ENCODE measurements around the gene INPP5F.
"Not testable (repeated sequence)": the region's sequence is repeated elsewhere in the genome, so short reads cannot be mapped to it uniquely, and the experiment has no call there.

Gene INPP5F

DNA sequence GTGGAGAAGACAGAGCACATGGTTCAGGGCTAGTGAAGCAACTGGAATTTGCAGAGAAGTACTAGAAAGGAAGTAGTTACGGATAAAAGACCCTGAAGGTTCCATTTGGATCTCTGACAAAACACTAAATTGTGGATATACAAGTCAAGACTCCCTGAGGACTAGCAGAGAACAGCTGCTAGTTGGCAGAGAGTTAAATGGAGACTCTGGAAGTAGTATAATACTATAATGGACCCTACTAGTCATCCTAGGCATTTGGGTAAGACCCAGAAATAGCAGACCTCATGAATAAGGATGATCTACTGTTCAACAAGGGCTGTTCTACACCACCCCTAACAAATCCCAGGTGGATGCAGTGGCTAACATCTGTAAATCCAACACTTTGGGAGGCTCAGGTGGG lies 127.7 kb downstream of the INPP5F start:
- H3K27ac Mint-ChIP-seq, result no peak overlapping the region

DNA sequence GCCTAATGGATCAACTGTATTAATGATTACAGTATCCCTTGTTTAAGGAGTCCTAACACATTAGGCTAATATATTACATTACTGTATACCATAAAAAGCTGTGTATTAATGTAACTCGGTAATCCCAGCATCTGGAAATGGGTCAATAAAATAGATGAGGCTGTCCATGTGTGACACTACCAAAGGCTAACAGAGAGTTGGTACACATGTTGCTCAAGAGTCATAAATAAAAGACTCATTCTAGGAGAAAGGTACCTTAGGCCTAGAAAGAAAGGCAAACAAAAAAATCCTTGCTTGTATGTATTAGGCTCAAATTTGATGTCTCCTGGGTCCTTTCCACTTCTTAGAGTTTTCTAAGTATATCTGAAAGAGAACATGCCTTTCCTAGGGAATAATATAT lies 132.2 kb downstream of the INPP5F start:
- DNase-seq (ENCODE audit: low spot score), result no peak
- peaks cover 23% of the 10 kb centered on the region for H3K4me1 Mint-ChIP-seq (ENCODE audit: low read depth)
- H3K27ac Mint-ChIP-seq, result no peak overlapping the region
- peaks cover 23% of the 10 kb centered on the region for H3K36me3 Mint-ChIP-seq (ENCODE audit: low read depth)
- H3K27me3 Mint-ChIP-seq (ENCODE audit: low read depth), result no peaks in the 10 kb centered on the region
- H3K9me3 Mint-ChIP-seq, result no peaks in the 10 kb centered on the region
- no peak overlapping the region for H3K4me3 Mint-ChIP-seq

More for the DNA sequence above, 127.7 kb downstream of the INPP5F start:
- Mint-ChIP-seq H3K4me3 (no peak overlapping the region), H3K4me1 (ENCODE audit: low read depth) (peaks cover 2% of the 10 kb centered on the region), H3K9me3 (no peaks in the 10 kb centered on the region), H3K36me3 (ENCODE audit: low read depth) (peaks cover 38% of the 10 kb centered on the region), H3K27me3 (ENCODE audit: low read depth) (no peaks in the 10 kb centered on the region)
- DNase-seq (ENCODE audit: low spot score), result no peak

DNA sequence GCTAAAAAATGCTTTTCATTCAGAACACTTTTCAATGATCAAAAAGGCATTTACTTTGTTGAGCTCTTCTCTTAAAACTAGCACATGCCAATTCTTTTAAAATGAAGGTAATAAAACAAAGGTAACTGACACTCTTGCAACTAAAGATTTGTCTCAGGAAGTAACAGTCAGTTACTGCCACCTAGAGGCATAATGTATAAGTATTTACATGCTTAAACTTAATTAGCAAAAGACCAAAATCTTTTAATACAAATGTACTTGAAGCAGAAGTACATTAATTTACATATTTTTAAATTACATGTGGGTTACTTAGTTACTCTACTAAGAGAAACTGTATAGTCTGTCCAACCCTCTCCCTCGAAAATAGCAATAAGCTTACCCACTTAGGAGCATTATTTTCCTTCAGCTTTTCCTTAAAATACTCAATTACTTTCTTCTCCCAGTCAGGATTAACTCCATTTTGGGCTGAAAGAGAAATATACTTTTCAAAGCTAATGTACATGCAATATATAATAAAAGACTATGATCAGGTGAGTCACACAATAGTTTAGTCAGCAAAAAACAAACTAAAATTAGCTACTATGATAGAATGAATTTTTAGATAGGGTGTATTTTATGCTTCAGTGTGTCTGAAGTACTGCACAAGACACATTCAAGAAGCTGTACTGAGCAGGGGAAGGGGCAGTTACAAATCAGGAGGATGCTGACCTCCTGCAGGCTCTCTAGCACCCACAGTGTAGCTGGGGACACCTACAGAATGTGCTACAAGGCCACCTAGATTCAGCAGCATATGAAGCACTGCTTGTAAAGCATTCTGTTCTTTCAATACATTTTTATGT lies 133.8 kb downstream of the INPP5F start:
- DNase-seq (ENCODE audit: low spot score), result no peak
- Mint-ChIP-seq H3K27ac (no peak overlapping the region), H3K4me3 (no peak overlapping the region), H3K9me3 (peaks cover 10% of the 10 kb centered on the region), H3K27me3 (ENCODE audit: low read depth) (no peaks in the 10 kb centered on the region), H3K4me1 (ENCODE audit: low read depth) (peaks cover 30% of the 10 kb centered on the region), H3K36me3 (ENCODE audit: low read depth) (peaks cover 29% of the 10 kb centered on the region)

DNA sequence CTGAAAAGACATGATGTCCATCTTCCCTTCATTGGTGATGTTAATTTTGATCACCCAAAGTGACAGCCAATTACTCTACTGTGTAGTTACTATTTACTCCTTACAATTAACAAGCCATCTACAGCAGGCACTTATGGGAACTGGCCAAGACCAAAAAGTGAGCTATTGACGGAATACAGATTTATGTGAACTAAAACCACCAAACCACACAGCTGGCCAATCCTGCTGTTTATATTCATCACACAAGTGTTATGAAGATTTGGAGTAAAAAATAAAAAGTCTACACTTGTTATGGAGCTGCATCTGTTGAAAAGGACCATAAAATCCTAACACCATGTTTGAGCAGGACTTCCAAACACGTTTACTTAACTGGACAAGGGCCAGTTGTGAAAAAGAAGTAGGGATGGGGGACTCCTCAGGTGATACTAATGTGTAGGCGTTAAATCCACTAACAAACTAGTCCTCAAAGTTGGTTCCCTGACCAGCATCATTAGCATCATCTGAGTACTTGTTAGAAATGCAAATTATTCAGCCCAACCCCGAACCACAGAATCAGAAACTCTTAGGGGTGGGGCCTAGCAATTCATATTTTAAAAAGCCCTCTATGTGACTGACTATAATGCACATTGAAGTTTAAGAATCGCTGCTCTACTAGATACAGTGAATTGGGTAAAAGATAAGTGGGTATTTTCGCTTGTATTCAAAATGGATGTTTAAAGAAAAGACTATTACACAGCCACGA lies 135.2 kb downstream of the INPP5F start:
- no peak for DNase-seq (ENCODE audit: low spot score)
- Mint-ChIP-seq H3K36me3 (ENCODE audit: low read depth) (peaks cover 33% of the 10 kb centered on the region), H3K4me3 (no peak overlapping the region), H3K9me3 (peaks cover 11% of the 10 kb centered on the region), H3K4me1 (ENCODE audit: low read depth) (peaks cover 34% of the 10 kb centered on the region), H3K27me3 (ENCODE audit: low read depth) (no peaks in the 10 kb centered on the region), H3K27ac (no peak overlapping the region)

DNA sequence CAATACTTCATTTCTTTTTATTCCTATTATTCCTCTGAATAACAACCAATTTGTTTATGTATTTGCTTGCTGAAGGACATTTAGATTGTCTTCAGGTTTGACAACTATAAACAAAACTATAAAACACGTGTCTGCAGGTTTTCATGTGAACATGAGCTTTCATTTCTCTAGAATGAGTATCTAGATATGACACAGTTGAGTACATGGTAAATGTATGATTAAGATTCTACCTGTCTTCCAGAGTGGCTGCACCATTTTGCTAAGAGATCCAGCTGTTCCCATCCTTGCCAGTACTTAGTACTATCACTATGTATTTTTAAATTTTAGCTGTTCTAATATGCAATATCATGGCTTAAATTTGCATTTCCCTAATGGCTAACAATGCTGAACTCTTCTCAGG lies 136.7 kb downstream of the INPP5F start:
- Mint-ChIP-seq H3K27ac (no peak overlapping the region), H3K36me3 (ENCODE audit: low read depth) (peaks cover 29% of the 10 kb centered on the region), H3K4me1 (ENCODE audit: low read depth) (peaks cover 34% of the 10 kb centered on the region)

DNA sequence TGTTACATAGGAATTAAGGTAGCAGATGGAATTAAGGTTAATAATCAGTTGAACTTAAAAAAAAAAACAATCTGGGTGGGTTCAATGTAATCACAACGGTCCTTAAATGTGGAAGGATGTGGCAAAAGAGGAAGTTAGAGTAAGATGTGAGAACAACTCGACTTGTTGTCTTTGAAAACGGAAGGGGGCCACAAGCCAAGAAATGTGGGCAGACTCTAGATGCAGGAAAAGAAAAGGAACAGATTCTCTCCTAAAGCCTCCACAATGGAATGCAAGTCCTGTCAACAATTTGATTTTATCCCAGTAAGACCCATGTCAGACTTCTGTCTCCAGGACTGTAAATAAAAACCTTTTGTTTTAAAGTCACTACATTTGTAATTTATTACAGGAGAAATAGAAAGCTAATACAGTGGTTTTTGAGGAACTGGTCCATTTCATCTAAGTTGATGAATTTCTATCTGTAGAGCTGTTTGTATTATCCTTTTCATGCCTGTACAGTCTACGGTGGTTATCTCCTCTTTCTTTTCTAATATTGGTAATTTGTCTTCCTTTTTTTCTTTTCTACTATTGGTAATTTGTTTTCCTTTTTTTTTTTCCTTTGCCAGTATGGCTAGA lies 138.2 kb downstream of the INPP5F start:
- H3K27me3 Mint-ChIP-seq (ENCODE audit: low read depth), result no peaks in the 10 kb centered on the region
- peak overlapping the region; percentile 41 for H3K27ac Mint-ChIP-seq
- DNase-seq (ENCODE audit: low spot score), result no peak
- H3K4me3 Mint-ChIP-seq, result no peak overlapping the region
- H3K4me1 Mint-ChIP-seq (ENCODE audit: low read depth), result peaks cover 43% of the 10 kb centered on the region
- H3K36me3 Mint-ChIP-seq (ENCODE audit: low read depth), result peaks cover 29% of the 10 kb centered on the region
- peaks cover 11% of the 10 kb centered on the region for H3K9me3 Mint-ChIP-seq

More for the DNA sequence above, 136.7 kb downstream of the INPP5F start:
- H3K27me3 Mint-ChIP-seq (ENCODE audit: low read depth), result no peaks in the 10 kb centered on the region
- peaks cover 11% of the 10 kb centered on the region for H3K9me3 Mint-ChIP-seq
- no peak for DNase-seq (ENCODE audit: low spot score)
- no peak overlapping the region for H3K4me3 Mint-ChIP-seq

DNA sequence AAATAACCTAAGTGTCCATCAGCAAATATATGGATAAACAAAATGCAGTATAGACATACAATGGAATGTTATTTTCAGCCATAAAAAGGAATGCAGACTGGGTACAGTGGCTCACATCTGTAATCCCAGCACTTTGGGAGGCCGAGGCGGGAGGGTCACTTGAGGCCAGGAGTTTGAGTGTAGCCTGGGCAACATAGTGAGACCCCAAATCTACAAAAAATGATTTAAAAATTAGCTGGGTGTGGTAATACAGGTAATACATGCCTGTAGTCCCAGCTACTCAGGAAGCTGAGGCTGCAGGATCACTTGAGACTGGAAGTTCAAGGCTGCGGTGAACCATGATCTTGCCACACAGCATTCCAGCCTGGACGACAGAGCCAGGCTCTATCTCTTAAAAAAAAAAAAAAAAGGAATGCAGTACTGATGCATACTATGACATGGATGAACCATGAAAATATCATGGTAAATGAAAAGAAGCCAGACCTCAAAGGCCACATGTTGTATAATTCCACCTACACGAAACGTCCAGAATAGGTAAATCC lies 139.9 kb downstream of the INPP5F start:
- H3K27ac Mint-ChIP-seq, result no peak overlapping the region
- H3K9me3 Mint-ChIP-seq, result peaks cover 11% of the 10 kb centered on the region
- H3K4me3 Mint-ChIP-seq, result no peak overlapping the region
- no peak for DNase-seq (ENCODE audit: low spot score)
- H3K4me1 Mint-ChIP-seq (ENCODE audit: low read depth), result peaks cover 41% of the 10 kb centered on the region
- H3K36me3 Mint-ChIP-seq (ENCODE audit: low read depth), result peaks cover 29% of the 10 kb centered on the region
- no peaks in the 10 kb centered on the region for H3K27me3 Mint-ChIP-seq (ENCODE audit: low read depth)

DNA sequence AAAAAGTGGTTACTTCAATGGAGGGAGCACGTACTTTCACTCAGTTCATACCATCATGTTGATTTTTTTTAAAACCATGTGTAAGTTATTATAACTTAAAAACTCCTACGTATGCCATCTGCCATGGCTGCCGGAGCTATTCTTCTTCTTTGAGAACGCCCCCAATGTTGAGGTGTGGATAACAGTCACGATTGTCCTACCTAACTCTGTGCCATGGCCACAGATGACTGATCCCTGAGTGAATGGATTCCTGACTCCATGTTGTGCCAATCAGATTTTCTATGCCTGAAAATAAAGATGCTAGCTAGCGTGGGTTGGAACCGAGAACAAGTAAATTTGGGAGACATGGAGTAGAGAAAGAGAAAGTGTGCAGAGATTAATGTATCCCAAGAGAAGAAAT lies 141.5 kb downstream of the INPP5F start:
- Mint-ChIP-seq H3K27ac (no peak overlapping the region), H3K4me3 (no peak overlapping the region), H3K9me3 (peaks cover 11% of the 10 kb centered on the region), H3K36me3 (ENCODE audit: low read depth) (peaks cover 34% of the 10 kb centered on the region), H3K4me1 (ENCODE audit: low read depth) (peaks cover 47% of the 10 kb centered on the region), H3K27me3 (ENCODE audit: low read depth) (no peaks in the 10 kb centered on the region)
- DNase-seq (ENCODE audit: low spot score), result no peak

DNA sequence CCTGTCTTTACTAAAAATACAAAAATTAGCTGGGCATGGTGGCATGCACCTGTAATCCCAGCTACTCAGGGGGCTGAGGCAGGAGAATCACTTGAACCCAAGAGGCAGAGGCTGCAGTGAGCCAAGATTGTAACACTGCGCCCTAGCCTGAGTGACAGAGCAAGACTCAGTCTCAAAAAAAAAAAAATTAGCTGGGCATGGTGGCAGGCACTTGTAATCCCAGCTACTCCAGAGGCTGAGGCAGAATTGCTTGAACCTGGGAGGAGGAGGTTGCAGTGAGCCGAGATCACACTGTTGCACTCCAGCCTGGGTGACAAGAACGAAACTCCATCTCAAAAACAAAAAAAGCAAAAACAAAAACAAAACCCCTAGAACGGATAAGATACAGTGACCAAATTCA lies 143.5 kb downstream of the INPP5F start:
- peaks cover 25% of the 10 kb centered on the region for H3K36me3 Mint-ChIP-seq (ENCODE audit: low read depth)
- H3K27me3 Mint-ChIP-seq (ENCODE audit: low read depth); DNase-seq (ENCODE audit: low spot score); H3K27ac Mint-ChIP-seq; H3K4me3 Mint-ChIP-seq; H3K9me3 Mint-ChIP-seq: not testable (repeated sequence)
- peaks cover 43% of the 10 kb centered on the region for H3K4me1 Mint-ChIP-seq (ENCODE audit: low read depth)

DNA sequence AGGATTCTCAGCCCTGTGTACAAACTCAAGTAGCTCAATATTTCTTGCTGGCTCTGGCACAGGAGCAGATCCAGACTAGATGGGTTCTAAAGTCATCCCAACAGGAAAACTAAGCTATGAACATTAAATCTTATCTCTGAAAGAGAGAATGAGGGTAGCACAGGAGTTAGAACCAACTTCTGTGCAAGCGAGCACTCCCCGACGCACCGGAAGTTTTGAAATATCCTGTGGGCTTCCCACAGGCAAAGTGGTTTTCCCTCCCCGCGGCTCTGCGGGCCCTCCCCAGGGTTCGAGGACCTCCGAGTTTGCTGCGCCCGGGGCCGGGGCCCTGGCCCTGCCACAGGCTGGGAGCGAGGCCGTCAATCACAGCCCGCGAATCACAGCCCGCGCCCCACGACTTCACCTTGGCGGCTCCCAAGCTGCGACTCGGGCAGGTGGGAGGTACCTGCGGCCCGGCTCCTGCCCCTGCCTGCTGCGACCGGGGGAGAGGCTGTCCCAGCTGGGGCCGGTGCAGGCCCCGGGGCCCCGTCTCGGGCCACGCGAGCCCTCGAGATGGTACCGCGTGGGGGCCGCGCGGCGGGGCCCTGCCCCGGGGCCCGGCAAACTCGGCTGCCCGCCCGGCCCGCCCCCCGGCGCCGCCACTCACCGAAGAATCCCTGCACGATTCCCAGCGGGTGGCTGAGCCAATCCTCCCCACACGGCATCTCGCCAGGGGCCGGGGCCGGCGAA lies 146.2 kb downstream of the INPP5F start:
- Mint-ChIP-seq H3K9me3 (no peaks in the 10 kb centered on the region), H3K4me1 (ENCODE audit: low read depth) (peaks cover 36% of the 10 kb centered on the region), H3K36me3 (ENCODE audit: low read depth) (peaks cover 13% of the 10 kb centered on the region), H3K4me3 (peak overlapping the region; percentile 88), H3K27me3 (ENCODE audit: low read depth) (no peaks in the 10 kb centered on the region), H3K27ac (peak overlapping the region; percentile 80)
- peak; percentile 47 for DNase-seq (ENCODE audit: low spot score)

DNA sequence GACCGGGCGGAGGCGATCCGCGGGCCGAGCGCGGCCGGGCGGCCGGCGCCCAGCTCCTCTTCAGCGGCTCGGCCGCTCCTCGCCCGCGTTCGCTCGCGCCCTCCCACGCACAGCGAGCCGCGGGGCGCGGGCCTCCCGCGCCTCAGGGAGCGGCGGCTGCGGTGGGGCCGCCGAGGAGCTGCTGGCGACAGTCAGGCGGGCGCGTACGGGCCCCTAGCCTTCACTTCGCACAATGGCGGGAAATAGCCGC lies 146.7 kb downstream of the INPP5F start, which contains the start of gene MCMBP:
Gene MCMBP, minus strand, starts transcription at position 234 of the 250 bp plus-strand sequence. CDS start 259 bp downstream, outside the sequence.
- Mint-ChIP-seq H3K36me3 (ENCODE audit: low read depth) (peaks cover 13% of the 10 kb centered on the region), H3K4me1 (ENCODE audit: low read depth) (peaks cover 36% of the 10 kb centered on the region), H3K27ac (peak within 1 kb of the TSS; percentile 81), H3K4me3 (peak within 1 kb of the TSS; percentile 88), H3K9me3 (no peaks in the 10 kb centered on the region), H3K27me3 (ENCODE audit: low read depth) (no peaks in the 10 kb centered on the region)
- DNase-seq (ENCODE audit: low spot score), result no peak

DNA sequence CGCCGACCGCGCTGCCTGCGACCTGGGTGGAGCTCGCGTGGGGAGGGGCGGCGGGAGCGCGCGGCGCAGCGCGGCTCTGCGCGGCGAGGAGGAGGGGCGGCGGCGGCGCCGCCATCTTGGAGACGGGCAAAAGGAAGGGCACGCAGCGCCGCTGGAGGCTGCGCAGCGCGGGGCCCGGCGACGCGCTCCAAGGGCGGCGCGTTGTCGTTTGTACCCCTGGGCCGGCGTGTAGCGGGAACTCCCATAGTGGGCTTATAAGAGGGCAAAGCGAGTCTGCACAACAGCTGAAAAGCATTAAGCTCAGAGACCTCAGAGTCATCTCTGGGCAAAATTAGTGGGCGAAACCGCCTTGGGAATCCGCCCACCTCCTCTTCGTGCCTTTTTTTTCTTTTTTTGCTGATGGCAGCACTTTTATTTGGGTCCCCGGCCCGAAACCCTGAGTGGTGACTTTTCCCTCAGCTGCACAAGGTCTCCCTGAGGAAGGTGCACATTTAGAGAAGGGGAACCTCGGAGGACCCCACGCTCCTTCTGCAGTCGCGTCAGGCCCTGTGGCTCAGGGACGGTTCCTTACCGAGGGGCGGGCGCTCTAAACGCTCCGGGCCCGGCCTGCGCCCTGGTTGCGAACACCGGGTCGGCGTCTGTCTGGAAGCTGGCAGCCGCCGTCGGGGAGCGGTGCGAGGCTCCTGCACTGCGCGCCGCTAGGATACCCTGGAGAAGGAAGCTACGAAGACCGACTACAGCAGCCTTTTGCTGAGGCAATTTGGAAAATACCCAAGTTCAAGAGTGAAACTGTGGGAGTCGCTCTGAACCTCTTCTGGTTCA lies 147.2 kb downstream of the INPP5F start:
- Mint-ChIP-seq H3K27ac (peak overlapping the region; percentile 81), H3K36me3 (ENCODE audit: low read depth) (peaks cover 13% of the 10 kb centered on the region), H3K4me3 (peak overlapping the region; percentile 85), H3K4me1 (ENCODE audit: low read depth) (peaks cover 33% of the 10 kb centered on the region), H3K27me3 (ENCODE audit: low read depth) (no peaks in the 10 kb centered on the region), H3K9me3 (no peaks in the 10 kb centered on the region)
- peak; percentile 86 for DNase-seq (ENCODE audit: low spot score)

DNA sequence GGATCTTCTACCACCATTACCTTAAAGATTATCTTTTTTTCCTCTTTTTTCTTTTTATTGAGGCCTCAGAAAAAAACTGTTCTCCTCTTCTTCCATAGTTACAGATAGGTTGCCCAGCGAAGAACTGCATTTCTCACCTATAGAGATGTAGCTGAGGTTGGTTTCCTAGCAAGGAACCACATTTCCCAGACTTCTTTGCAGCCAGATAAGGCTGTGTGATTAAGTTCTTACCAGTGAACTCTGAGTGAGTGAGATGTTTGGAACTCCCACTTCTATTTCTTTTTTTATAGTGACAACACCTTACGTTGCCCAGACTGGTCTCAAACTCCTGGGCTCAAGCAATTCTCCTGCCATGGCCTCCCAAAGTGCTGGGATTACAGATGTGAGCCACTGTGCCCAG lies 152.7 kb downstream of the INPP5F start:
- Mint-ChIP-seq H3K27me3 (ENCODE audit: low read depth) (peaks cover 3% of the 10 kb centered on the region), H3K4me1 (ENCODE audit: low read depth) (peaks cover 15% of the 10 kb centered on the region), H3K4me3 (no peak overlapping the region), H3K27ac (no peak overlapping the region), H3K36me3 (ENCODE audit: low read depth) (no peaks in the 10 kb centered on the region), H3K9me3 (no peaks in the 10 kb centered on the region)
- no peak for DNase-seq (ENCODE audit: low spot score)
